NCI-H1417 treated with DMSO at 0.1 percent for 48 hours (cell line): ENCODE results near the gene UBE2H.

ENCODE experiments used
- DNase-seq: peaks from one replicate; lab custom pipeline; 2025; lab: John Stamatoyannopoulos, UW

UBE2H gene

DNA sequence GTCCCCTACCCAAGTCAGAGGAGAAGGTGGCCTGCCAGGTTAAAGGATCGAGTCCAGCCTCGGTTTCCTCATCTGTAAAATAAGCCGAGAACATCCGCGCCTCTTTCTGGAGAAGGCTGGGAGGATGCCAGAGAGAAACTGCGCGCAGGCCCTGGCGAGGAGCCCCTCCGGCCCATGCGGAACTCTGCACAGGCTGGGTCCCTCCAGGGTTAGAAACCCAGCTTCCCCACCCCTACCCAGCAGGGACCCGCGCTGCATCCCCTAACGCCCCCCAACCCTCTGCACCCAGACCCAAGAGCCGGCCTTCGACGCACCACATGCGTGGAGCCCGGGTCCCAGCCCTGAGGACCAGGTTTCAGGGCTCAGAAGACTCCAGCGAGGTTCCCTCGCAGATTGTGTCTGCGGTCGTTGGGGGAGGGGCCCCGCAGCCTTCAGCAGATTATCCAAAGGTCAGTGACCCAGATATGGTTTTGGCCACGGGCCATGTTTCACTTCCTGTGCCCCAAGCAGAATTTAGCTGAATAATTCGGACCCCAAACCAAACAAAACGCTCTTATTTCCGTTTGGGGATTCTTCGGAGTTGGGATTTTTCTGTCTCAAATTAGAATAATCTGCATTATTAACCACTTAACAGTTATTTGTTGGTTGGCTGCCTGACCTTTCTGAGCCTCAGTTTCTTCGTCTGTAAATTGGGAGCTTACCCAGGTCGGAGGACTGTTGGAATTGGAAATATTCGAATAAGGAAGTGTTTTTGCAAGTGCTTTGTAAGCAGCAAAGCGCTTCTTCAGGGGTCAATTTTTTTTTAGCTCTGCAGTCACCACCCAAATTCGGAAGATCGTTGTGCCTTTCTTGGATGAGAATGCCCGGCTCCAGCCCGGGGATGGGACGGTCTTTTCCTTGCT is 167.7 kb downstream of the UBE2H start:
- DNase-seq = no peak

- DNase-seq = no peak
Observed at GRCh38 chr7:129784437-129784782, 168.3 kb downstream of the UBE2H start.

- DNase-seq = no peak
Observed at GRCh38 chr7:129783584-129783919, 169.2 kb downstream of the UBE2H start.

GRCh38 chr7:129782818-129783583 is 169.8 kb downstream of the UBE2H start:
- DNase-seq = no peak

- no peak for DNase-seq
Observed at GRCh38 chr7:129781928-129782817, 170.6 kb downstream of the UBE2H start.

DNA sequence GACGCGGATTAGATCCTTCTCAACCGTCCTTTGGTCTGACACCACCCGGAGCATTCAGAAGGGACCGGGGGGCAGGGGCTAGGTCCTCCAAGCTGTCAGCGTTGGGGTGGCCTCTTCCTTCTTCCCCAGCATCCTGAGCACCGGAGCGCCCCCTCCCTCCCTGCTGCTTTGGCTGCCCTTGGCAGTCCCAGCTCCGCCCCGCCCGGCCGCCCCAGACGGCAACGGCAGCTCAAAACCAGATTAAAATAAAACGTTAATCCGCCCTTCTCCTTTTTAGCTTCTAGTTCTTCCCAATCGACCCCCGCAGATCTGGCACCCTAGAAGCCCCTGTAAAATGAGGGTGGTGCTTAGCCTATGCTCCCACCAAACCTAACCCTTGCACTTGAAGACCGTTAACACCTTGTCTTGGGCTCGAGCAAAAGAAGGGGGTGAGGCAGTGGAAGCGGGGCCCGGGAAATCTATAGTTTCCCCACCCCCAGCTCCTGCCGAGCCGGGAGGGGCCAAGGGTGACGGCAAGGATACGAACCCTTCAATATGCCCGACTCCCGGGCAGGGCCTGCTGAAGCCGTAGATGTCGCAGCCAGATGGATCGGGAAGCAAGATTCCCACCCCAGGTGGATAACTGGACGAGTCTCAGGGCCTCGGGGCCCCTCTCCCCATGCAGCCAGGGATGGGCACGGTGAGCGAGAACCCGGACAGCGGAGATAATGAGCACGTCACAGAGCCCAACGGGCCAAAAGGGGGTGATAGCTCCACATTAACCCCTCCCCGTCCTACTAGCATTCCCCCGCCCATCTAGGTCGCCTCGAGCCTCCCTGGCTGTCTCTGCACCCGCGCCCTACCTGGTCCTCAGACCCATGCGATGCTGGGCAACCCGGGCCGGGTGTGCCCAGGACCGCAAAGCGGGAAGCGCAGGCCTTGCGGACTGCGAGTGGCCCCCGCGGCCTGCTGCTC is 171.5 kb downstream of the UBE2H start:
- DNase-seq = no peak
